ENCODE results near the gene SNAP47.

- no peak for TF ChIP-seq ZNF70 (CRISPR knock-in tag; IDR thresholded peaks at IDR 0.05)
- TF ChIP-seq SNAI2 (CRISPR knock-in tag; IDR thresholded peaks at IDR 0.05) = no peak
- TF ChIP-seq, protein P1, sequence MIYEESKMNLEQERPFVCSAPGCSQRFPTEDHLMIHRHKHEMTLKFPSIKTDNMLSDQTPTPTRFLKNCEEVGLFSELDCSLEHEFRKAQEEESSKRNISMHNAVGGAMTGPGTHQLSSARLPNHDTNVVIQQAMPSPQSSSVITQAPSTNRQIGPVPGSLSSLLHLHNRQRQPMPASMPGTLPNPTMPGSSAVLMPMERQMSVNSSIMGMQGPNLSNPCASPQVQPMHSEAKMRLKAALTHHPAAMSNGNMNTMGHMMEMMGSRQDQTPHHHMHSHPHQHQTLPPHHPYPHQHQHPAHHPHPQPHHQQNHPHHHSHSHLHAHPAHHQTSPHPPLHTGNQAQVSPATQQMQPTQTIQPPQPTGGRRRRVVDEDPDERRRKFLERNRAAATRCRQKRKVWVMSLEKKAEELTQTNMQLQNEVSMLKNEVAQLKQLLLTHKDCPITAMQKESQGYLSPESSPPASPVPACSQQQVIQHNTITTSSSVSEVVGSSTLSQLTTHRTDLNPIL (CRISPR knock-in tag; IDR thresholded peaks at IDR 0.05; ENCODE audit: low read depth) = no peak
- no peak for TF ChIP-seq ZNF565 (CRISPR knock-in tag; conservative IDR thresholded peaks at IDR 0.05; ENCODE audit: low read depth)
- TF ChIP-seq, protein P2, sequence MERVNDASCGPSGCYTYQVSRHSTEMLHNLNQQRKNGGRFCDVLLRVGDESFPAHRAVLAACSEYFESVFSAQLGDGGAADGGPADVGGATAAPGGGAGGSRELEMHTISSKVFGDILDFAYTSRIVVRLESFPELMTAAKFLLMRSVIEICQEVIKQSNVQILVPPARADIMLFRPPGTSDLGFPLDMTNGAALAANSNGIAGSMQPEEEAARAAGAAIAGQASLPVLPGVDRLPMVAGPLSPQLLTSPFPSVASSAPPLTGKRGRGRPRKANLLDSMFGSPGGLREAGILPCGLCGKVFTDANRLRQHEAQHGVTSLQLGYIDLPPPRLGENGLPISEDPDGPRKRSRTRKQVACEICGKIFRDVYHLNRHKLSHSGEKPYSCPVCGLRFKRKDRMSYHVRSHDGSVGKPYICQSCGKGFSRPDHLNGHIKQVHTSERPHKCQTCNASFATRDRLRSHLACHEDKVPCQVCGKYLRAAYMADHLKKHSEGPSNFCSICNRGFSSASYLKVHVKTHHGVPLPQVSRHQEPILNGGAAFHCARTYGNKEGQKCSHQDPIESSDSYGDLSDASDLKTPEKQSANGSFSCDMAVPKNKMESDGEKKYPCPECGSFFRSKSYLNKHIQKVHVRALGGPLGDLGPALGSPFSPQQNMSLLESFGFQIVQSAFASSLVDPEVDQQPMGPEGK (CRISPR knock-in tag; IDR thresholded peaks at IDR 0.05; ENCODE audit: borderline replicate concordance) = no peak
- no peak for TF ChIP-seq GLIS3 (CRISPR knock-in tag; IDR thresholded peaks at IDR 0.05)
- TF ChIP-seq ZFP3 (CRISPR knock-in tag; IDR thresholded peaks at IDR 0.05) = no peak
- TF ChIP-seq ZC3H10 (CRISPR knock-in tag; IDR thresholded peaks at IDR 0.05) = no peak
- TF ChIP-seq ESRRG (CRISPR knock-in tag; IDR thresholded peaks at IDR 0.05) = no peak
- TF ChIP-seq BACH2 (CRISPR knock-in tag; IDR thresholded peaks at IDR 0.05; ENCODE audit: borderline replicate concordance) = no peak
Measured at GRCh38 chr1:227740401-227740960, 5.2 kb downstream of the SNAP47 start.

Measured in SK-N-SH treated with all-trans-retinoic acid at 6 μM for 48 hours (cell line).